Keratinocyte (primary cell): ENCODE data around the gene VPS26C.
A peak's percentile ranks its signal among the peaks of the same experiment; 100 is the strongest.

ENCODE experiments used
- CTCF ChIP-seq, 3 experiments: IDR thresholded peaks in 1 of 3; conservative IDR thresholded peaks in 1 of 3; optimal IDR thresholded peaks in 1 of 3; 2 replicates in 2 of 3; 3 replicates in 1 of 3; pipeline versions ENCODE3 to v1.5.1; 2011; ENCODE audit warnings: low read length in 3 of 3, mild to moderate bottlenecking in 3 of 3, moderate library complexity in 2 of 3, control low read depth in 1 of 3, inconsistent platforms in 1 of 3; ENCODE audit not compliant: insufficient read depth in 2 of 3; ENCODE audit errors: extremely low read depth in 1 of 3
- EZH2 ChIP-seq: IDR thresholded peaks from one replicate; pipeline ENCODE4 v1.6.1; 2012; ENCODE audit warnings: inconsistent platforms, mild to moderate bottlenecking, low read length, moderate library complexity

GRCh38 chr21:37263827-37264600 lies 3.1 kb downstream of the VPS26C start:
- TF ChIP-seq CTCF (optimal IDR thresholded peaks at IDR 0.05 in 1 of 3, IDR thresholded peaks at IDR 0.05 in 1 of 3, conservative IDR thresholded peaks at IDR 0.05 in 1 of 3; ENCODE audit: extremely low read depth in 1 of 3, insufficient read depth in 2 of 3, low read length in 3 of 3) (peak in 1 of 3 experiments; percentile 16), EZH2 (no peak)
